IMR-90 (cell line): ENCODE results near the gene CCNQ. TPM values are rescaled to one million over a fixed set of nuclear protein-coding genes. Genes with fewer than 3 reads are reported as not detected.

Source experiments
- ATAC-seq: fragments of 200-7000 bp; cut with Tn5 transposase; 2 replicates; pipeline ENCODE4 v1.9.1; 2020; ENCODE audit warnings: low read depth, mild to moderate bottlenecking, moderate library complexity
- BruUV-seq: library from RNA; stranded (reverse); fragments of 400-500 nt; replicated peaks from 2 replicates; lab custom pipeline; 2021; lab: Mats Ljungman, UMichigan
- CTCF ChIA-PET: fragments of 300-600 bp; formaldehyde crosslinking; extraction: SDS; loops from one replicate; lab custom pipeline; 2021; ENCODE audit warnings: antibody characterized with exemption; lab: Yijun Ruan, JAX
- POLR2A ChIA-PET: fragments of 300-600 bp; sonication (Branson Sonifier 250); formaldehyde crosslinking; loops from one replicate; lab custom pipeline; 2022; ENCODE audit warnings: antibody characterized with exemption; ENCODE audit not compliant: unreplicated experiment; lab: Charles Lee
- DNase-seq: peaks from one replicate; pipeline ENCODE4 v3.0.0; 2013
- H2AFZ ChIP-seq: replicated peaks from 2 replicates; pipeline ENCODE3; 2013; ENCODE audit warnings: low read length, mild to moderate bottlenecking; ENCODE audit not compliant: poor library complexity
- H2AK5ac ChIP-seq: 2 replicates; pipeline ENCODE4 v1.6.1; 2013; ENCODE audit warnings: low read depth, low read length, inconsistent platforms
- H2AK9ac ChIP-seq: replicated peaks from 2 replicates; pipeline ENCODE3; 2013; ENCODE audit warnings: mild to moderate bottlenecking, low read depth, low read length, moderate library complexity; ENCODE audit not compliant: poor library complexity
- H2BK120ac ChIP-seq: 2 replicates; pipeline ENCODE4 v1.6.1; 2013; ENCODE audit warnings: low read depth, low read length, inconsistent platforms
- H2BK15ac ChIP-seq: 3 replicates; pipeline ENCODE4 v1.6.1; 2013; ENCODE audit warnings: low read depth, low read length, inconsistent platforms
- H2BK20ac ChIP-seq: 2 replicates; pipeline ENCODE4 v1.6.1; 2013; ENCODE audit warnings: low read depth, mild to moderate bottlenecking, inconsistent platforms, low read length, moderate library complexity
- H2BK5ac ChIP-seq: 2 replicates; pipeline ENCODE4 v1.6.1; 2013; ENCODE audit warnings: mild to moderate bottlenecking, low read depth, low read length, inconsistent platforms; ENCODE audit not compliant: poor library complexity, severe bottlenecking
- H3K14ac ChIP-seq: replicated peaks from 2 replicates; pipeline ENCODE4 v1.6.1; 2013; ENCODE audit warnings: low read depth, low read length, inconsistent platforms
- H3K18ac ChIP-seq: 2 replicates; pipeline ENCODE4 v1.6.1; 2013; ENCODE audit warnings: low read depth, low read length, control low read depth
- H3K23ac ChIP-seq: 2 replicates; pipeline ENCODE4 v1.6.1; 2013; ENCODE audit warnings: low read depth, low read length, inconsistent platforms
- H3K27ac ChIP-seq: 2 replicates; pipeline ENCODE4 v1.5.1; 2013; ENCODE audit warnings: mild to moderate bottlenecking, control low read depth, low read length; ENCODE audit not compliant: insufficient read depth
- H3K27me3 ChIP-seq: 2 replicates; pipeline ENCODE4 v1.6.1; 2013; ENCODE audit warnings: low read length; ENCODE audit not compliant: control insufficient read depth, insufficient read depth
- H3K36me3 ChIP-seq: 2 replicates; pipeline ENCODE4 v1.6.1; 2013; ENCODE audit warnings: low read length, mixed read lengths; ENCODE audit not compliant: control insufficient read depth, insufficient read depth
- H3K4ac ChIP-seq: 2 replicates; pipeline ENCODE4 v1.6.1; 2013; ENCODE audit warnings: low read depth, low read length, inconsistent platforms
- H3K4me1 ChIP-seq: 2 replicates; pipeline ENCODE4 v1.6.1; 2013; ENCODE audit warnings: low read length, mixed read lengths; ENCODE audit not compliant: control insufficient read depth, insufficient read depth
- H3K4me2 ChIP-seq: 2 replicates; pipeline ENCODE4 v1.6.1; 2013; ENCODE audit warnings: low read depth, mild to moderate bottlenecking, control low read depth, low read length, moderate library complexity
- H3K4me3 ChIP-seq: 2 replicates; pipeline ENCODE4 v1.5.1; 2013; ENCODE audit warnings: low read depth, mild to moderate bottlenecking, control low read depth, low read length, moderate library complexity; ENCODE audit not compliant: insufficient read depth
- H3K56ac ChIP-seq: 2 replicates; pipeline ENCODE4 v1.6.1; 2013; ENCODE audit warnings: low read length, inconsistent platforms; ENCODE audit not compliant: insufficient read depth; ENCODE audit errors: extremely low read depth
- H3K79me1 ChIP-seq, 2 experiments: 2 replicates each; pipeline ENCODE4 v1.6.1; 2013; ENCODE audit warnings: low read length in 2 of 2, inconsistent platforms in 1 of 2, low read depth in 1 of 2
- H3K9ac ChIP-seq: 2 replicates; pipeline ENCODE4 v1.6.1; 2013; ENCODE audit warnings: low read depth, low read length, control low read depth
- H3K9me1 ChIP-seq: 2 replicates; pipeline ENCODE4 v1.6.1; 2013; ENCODE audit warnings: low read length, inconsistent platforms; ENCODE audit not compliant: insufficient read depth
- H3K9me3 ChIP-seq: 2 replicates; pipeline ENCODE4 v1.6.1; 2013; ENCODE audit warnings: low read length; ENCODE audit not compliant: control insufficient read depth, insufficient read depth
- H4K20me1 ChIP-seq: 2 replicates; pipeline ENCODE4 v1.6.1; 2013; ENCODE audit warnings: low read length, inconsistent platforms; ENCODE audit not compliant: insufficient read depth
- H4K5ac ChIP-seq: 2 replicates; pipeline ENCODE4 v1.6.1; 2013; ENCODE audit warnings: mild to moderate bottlenecking, low read depth, low read length, control low read depth
- H4K8ac ChIP-seq, 2 experiments: 2 replicates each; pipeline ENCODE4 v1.6.1; 2013; ENCODE audit warnings: low read depth in 2 of 2, low read length in 2 of 2, control low read depth in 1 of 2, inconsistent platforms in 1 of 2
- H4K91ac ChIP-seq: 2 replicates; pipeline ENCODE4 v1.6.1; 2013; ENCODE audit warnings: low read depth, low read length, inconsistent platforms; ENCODE audit not compliant: insufficient read depth
- CEBPB ChIP-seq: IDR thresholded peaks from 2 replicates; pipeline ENCODE4 v1.6.1; 2012; ENCODE audit warnings: low read depth, low read length, improper control_type of control experiment
- MAZ ChIP-seq: IDR thresholded peaks from 2 replicates; pipeline ENCODE4 v1.6.1; 2012; ENCODE audit warnings: low read depth, mild to moderate bottlenecking, low read length, improper control_type of control experiment, moderate library complexity, borderline replicate concordance
- WGBS, 2 experiments: methylation state at CpG; one replicate each; pipeline versions ENCODE4 v1.1.5 to v1.1.7; 2013; ENCODE audit warnings: missing lambda C conversion rate in 2 of 2; ENCODE audit not compliant: insufficient read length in 1 of 2; ENCODE audit errors: extremely low coverage in 2 of 2; 5-methylcytosine and 5-hydroxymethylcytosine counted together
- dilution Hi-C: fragments of 300-500 bp; cut with HindIII; formaldehyde crosslinking; loops from one replicate; pipeline ENCODE4 v1.14.3; 2018; ENCODE audit warnings: low sequenced_read_pairs; ENCODE audit not compliant: unreplicated experiment
- in situ Hi-C: fragments of 300-500 bp; cut with MboI; formaldehyde crosslinking; loops from 3 replicates; pipeline ENCODE4 v1.14.3; 2019; ENCODE audit warnings: low sequenced_read_pairs, inconsistent platforms, mixed read lengths
- intact Hi-C: fragments of 100-400 bp; cut with micrococcal nuclease; formaldehyde crosslinking; loops from 2 replicates; pipeline ENCODE4 v1.10.0; 2022
- polyA plus RNA-seq, 3 experiments: library from polyadenylated mRNA; depleted of rRNA; stranded (reverse); fragments of >200 nt; gene quantifications; 2 replicates each; pipeline ENCODE4 v1.2.3, GENCODE V29; 2012; ENCODE audit warnings: low replicate concordance in 1 of 3
- total RNA-seq: library from RNA; depleted of rRNA; stranded (reverse); fragments of >200 nt; gene quantifications from 2 replicates; pipeline ENCODE4 v1.2.3, GENCODE V29; 2012

CCNQ gene
- total and polyA plus RNA-seq, 2 of the 4 experiments (the other 2 are of a cell fraction): 27.6 to 35.2 TPM

DNA sequence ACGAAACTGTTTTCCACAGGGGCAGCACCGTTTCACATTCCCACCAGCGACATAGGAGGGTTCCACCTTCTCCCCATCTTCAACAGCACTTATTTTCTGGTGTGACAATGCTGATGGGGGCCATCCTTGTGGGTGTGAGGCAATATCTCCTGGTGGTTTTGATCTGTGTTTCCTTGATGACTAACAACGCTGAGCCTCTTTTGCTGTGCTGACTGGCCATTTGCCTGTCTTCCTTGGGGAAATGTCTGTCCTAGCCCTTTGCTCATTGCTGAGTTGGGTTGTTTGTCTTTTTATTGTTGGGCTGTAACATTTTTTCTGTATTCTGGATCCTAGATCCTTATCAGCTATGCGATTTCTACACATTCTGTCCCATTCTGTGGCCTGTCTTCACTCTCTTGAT is 47.8 kb downstream of the CCNQ start:
- Histone ChIP-seq H4K8ac (no peak overlapping the region), H3K56ac (no peak overlapping the region), H3K4me3 (no peak overlapping the region), H3K4ac (no peak overlapping the region), H3K36me3 (no peaks in the 10 kb centered on the region), H2BK20ac (no peak overlapping the region), H2BK120ac (no peak overlapping the region), H3K27ac (no peak overlapping the region), H3K79me1 (no peaks in the 10 kb centered on the region), H3K4me2 (no peak overlapping the region), H3K9me3 (no peaks in the 10 kb centered on the region; the same call in 1 of the 2 replicates), H4K5ac (no peak overlapping the region), H3K9ac (no peak overlapping the region), H3K9me1 (no peaks in the 10 kb centered on the region), H2AK9ac (no peak overlapping the region), H2BK5ac (no peak overlapping the region), H2BK15ac (no peak overlapping the region), H4K91ac (no peak overlapping the region), H3K18ac (no peak overlapping the region), H2AFZ (no peak overlapping the region), H3K4me1 (no peaks in the 10 kb centered on the region), H3K27me3 (peaks cover 9% of the 10 kb centered on the region; the same call in 1 of the 2 replicates), H3K14ac (no peak overlapping the region), H3K23ac (no peak overlapping the region), H2AK5ac (no peak overlapping the region), H4K20me1 (no peaks in the 10 kb centered on the region)
- in situ Hi-C loops (no loop called here), dilution Hi-C loops (no loop called here), intact Hi-C loops (no loop called here)
- ChIA-PET CTCF (no interaction called here), POLR2A (no interaction called here)
- WGBS, 2 experiments: no CpG with 5 or more reads among the region's 5 CpGs
- no TSS peak for BruUV-seq
- DNase-seq (peak; percentile 17), ATAC-seq (no peak)
- no peak for TF ChIP-seq MAZ
- TF ChIP-seq CEBPB: peak; percentile 63
